Ectodermal cell (in vitro differentiated cells): ENCODE results near the gene SPOPL. TPM values are rescaled to one million over a fixed set of nuclear protein-coding genes. Genes with fewer than 3 reads are reported as not detected.
A peak's percentile ranks its signal among the peaks of the same experiment; 100 is the strongest.
"Not testable (repeated sequence)": the region's sequence is repeated elsewhere in the genome, so short reads cannot be mapped to it uniquely, and the experiment has no call there.

Experiments
- H3K27ac ChIP-seq: 2 replicates; pipeline ENCODE4 v1.7.0; 2013; ENCODE audit warnings: mild to moderate bottlenecking, low read depth, low read length; ENCODE audit not compliant: insufficient read depth, poor library complexity, severe bottlenecking
- H3K27me3 ChIP-seq: 2 replicates; pipeline ENCODE4 v1.7.0; 2013; ENCODE audit warnings: mild to moderate bottlenecking, low read length; ENCODE audit not compliant: insufficient read depth, control insufficient read depth, poor library complexity, severe bottlenecking
- H3K36me3 ChIP-seq: one replicate; pipeline ENCODE4 v1.7.0; 2013; ENCODE audit warnings: low read length; ENCODE audit not compliant: control insufficient read depth, insufficient read depth
- H3K4me1 ChIP-seq: one replicate; pipeline ENCODE4 v1.7.0; 2013; ENCODE audit warnings: low read length; ENCODE audit not compliant: control insufficient read depth, insufficient read depth
- H3K4me3 ChIP-seq: 2 replicates; pipeline ENCODE4 v1.7.0; 2013; ENCODE audit warnings: low read depth, low read length, control low read depth; ENCODE audit not compliant: insufficient read depth
- H3K9me3 ChIP-seq: 2 replicates; pipeline ENCODE4 v1.7.0; 2013; ENCODE audit warnings: mild to moderate bottlenecking, low read length, moderate library complexity; ENCODE audit not compliant: control insufficient read depth
- WGBS, 2 experiments: methylation state at CpG; one replicate each; pipeline ENCODE4 v1.1.7; 2013; ENCODE audit warnings: missing lambda C conversion rate in 2 of 2; 5-methylcytosine and 5-hydroxymethylcytosine counted together
- polyA plus RNA-seq, 4 experiments: library from polyadenylated mRNA; stranded (reverse); fragments of 50-300 nt; gene quantifications; one replicate each; pipeline ENCODE4 v1.2.3, GENCODE V29; 2013

Gene SPOPL
- polyA plus RNA-seq (2013, experiment 1 of 4) = 10.4 TPM
- polyA plus RNA-seq (2013, experiment 2 of 4) = 12.3 TPM
- polyA plus RNA-seq (2013, experiment 3 of 4) = 8.7 TPM
- 9.8 TPM for polyA plus RNA-seq (2013, experiment 4 of 4)

DNA sequence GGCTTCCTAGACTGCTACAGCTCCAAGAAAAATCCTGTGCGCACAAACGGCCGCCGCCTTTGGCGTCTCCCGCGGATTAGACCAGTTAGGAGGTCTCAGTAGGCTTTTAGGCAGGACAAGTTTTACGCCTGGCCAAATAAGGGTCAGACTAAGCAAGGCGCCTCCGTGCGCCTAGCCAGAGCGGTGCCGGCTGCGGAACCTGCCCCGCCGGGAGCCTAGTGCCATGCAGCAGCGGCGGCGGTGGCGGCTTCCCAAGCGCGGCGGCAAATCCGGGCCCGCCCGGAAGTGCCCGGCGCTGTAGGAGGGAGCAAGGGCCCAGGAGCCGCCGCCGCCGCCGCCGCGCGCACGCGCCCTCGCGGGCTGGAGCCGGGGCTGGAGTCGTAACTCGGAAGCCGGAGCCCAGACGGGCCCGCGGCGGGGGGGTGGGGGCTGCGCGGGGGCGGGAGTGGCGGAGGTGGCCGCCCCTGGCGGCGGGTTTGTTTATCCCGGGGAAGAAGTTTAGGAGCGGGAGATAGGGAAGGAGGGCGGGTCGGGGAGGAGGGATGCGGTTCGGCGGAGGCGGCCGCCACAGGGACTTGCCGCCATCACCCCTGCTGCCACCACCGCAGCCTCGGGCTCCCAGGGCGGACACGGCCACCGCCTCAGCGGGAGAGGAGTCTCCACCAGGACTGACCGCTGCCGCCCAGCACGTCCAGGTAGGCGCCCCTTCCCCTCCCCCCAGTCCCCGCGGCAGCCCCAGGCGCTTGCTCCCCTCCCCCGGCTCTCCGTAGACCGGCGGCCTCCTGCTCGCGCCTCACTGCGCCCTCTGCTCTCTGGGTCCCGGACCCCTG is at the start of gene SPOPL:
SPOPL (plus strand) TSS at position 346 of the 830 bp plus-strand sequence. CDS start 48,447 bp downstream, outside the sequence.
- Histone ChIP-seq H3K27me3 (no peaks in the 10 kb centered on the region), H3K27ac (peak within 1 kb of the TSS; percentile 78), H3K36me3 (no peaks in the 10 kb centered on the region), H3K4me3 (peak within 1 kb of the TSS; percentile 75), H3K9me3 (no peaks in the 10 kb centered on the region), H3K4me1 (peaks cover 7% of the 10 kb centered on the region)
- 1% methylated on average over 86 of the region's 86 CpGs for WGBS, 2 experiments

DNA sequence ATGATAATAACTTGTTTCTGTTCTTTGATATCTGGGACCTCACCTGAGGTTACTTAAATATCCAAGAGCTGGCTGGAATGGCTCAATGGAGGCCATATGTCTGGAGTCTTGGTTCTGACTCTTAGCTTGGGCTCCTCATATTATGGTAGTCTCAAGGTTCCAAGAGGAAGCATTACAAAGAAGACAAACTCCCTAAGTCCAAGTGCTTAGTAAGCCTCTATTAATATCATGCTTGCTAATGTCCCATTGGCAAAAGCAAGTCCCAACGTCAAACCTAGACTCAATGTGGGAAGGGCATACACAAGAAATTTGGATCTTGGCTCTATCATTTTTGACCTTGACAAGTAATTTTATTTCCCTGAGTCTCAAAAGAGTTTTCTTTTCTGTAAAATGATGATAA is 49.2 kb upstream of the SPOPL start:
- no peaks in the 10 kb centered on the region for H3K4me1 ChIP-seq
- WGBS, 2 experiments = 82 to 100% methylated on average over 1 of the region's 1 CpG
- H3K36me3 ChIP-seq = no peaks in the 10 kb centered on the region
- no peak overlapping the region for H3K27ac ChIP-seq
- no peaks in the 10 kb centered on the region for H3K9me3 ChIP-seq
- no peak overlapping the region for H3K4me3 ChIP-seq
- no peaks in the 10 kb centered on the region for H3K27me3 ChIP-seq

DNA sequence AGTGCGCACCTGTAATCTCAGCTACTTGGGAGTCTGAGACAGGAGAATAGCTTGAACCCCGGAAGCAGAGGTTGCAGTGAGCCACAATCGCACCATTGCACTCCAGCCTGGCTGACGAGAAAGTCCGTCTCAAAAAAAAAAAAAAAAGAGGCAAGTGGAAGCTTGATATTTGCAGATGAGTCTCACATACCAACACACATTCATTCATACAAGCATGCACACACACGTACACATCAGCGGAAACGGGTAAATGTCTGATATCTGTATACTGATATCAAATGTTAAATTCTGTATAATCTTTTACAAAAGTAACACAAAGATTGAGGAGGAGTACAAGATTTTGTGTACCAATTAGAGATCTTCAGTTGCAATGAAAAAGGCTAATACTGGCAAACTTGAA is 47.8 kb upstream of the SPOPL start:
- 93 to 94% methylated on average over 5 to 8 of the region's 8 CpGs for WGBS, 2 experiments
- Histone ChIP-seq H3K9me3 (no peaks in the 10 kb centered on the region), H3K27ac (no peak overlapping the region), H3K4me3 (no peak overlapping the region), H3K27me3 (no peaks in the 10 kb centered on the region), H3K4me1 (no peaks in the 10 kb centered on the region), H3K36me3 (no peaks in the 10 kb centered on the region)

DNA sequence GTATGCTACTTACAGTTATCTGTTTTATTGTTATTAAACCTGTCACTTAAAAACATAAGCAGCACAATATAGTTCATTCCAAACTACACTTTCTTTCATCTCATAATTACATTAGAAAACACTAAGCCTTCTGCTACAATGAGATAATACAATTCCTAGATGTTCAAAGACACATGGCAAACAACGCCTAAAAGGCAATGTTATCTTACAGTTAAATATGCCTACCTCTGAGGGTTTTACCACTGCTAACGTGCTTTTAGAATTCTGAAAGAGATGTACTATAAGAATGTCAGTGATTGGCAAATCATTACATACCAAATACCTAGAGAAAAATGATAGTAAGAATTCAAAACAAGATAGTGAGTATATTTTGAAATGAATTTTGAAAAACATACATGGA is 46.8 kb upstream of the SPOPL start:
- Histone ChIP-seq H3K27ac (no peak overlapping the region), H3K27me3 (no peaks in the 10 kb centered on the region), H3K36me3 (no peaks in the 10 kb centered on the region), H3K4me1 (no peaks in the 10 kb centered on the region), H3K9me3 (no peaks in the 10 kb centered on the region), H3K4me3 (no peak overlapping the region)
- 80 to 100% methylated on average over 1 of the region's 2 CpGs for WGBS, 2 experiments

DNA sequence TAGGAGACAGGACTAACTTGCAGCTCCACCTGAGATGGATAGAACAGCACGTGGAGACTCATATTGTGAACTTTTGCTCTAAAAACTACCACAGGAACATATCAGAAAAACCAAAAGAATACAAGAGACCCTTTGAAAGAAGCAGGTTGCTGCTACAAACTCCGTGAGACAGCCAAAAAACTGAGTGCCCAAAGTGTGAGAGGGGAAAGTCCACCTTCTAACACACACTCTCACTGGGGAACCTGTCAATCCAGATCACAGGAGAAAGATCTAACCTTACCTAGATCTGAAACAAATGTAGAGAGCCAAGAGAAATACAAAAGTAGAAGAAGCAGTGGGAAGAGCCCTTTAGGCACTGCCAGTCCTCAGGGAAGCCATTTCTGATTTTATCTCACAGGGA is 46.3 kb upstream of the SPOPL start:
- no peak overlapping the region for H3K27ac ChIP-seq
- H3K27me3 ChIP-seq = no peaks in the 10 kb centered on the region
- no peaks in the 10 kb centered on the region for H3K9me3 ChIP-seq
- 93 to 94% methylated on average over 2 of the region's 2 CpGs for WGBS, 2 experiments
- H3K4me3 ChIP-seq = no peak overlapping the region
- H3K4me1 ChIP-seq = no peaks in the 10 kb centered on the region
- H3K36me3 ChIP-seq = no peaks in the 10 kb centered on the region

DNA sequence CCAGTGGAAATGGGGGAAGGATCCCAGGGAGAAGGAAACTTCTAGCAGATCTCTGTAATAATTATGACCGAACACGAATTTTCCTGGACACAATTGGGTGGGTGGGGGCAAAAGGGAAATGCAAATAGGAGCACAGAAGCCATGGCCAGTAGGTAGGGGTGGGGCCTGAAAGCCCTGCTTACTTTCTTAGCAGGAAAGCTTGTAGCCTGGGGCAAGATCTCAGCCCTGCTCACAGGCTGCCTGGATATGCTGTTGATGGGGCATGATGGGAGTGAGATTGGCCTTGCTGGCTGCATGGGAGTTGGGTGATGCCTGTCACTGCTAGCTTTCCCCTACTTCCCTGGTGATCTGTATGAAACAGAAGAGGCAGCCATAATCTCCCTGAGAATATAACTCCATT is 45.9 kb upstream of the SPOPL start:
- Histone ChIP-seq H3K4me3 (no peak overlapping the region), H3K4me1 (no peaks in the 10 kb centered on the region), H3K36me3 (no peaks in the 10 kb centered on the region), H3K9me3 (no peaks in the 10 kb centered on the region), H3K27me3 (no peaks in the 10 kb centered on the region), H3K27ac (no peak overlapping the region)
- WGBS, 2 experiments = 85 to 98% methylated on average over 2 of the region's 2 CpGs

DNA sequence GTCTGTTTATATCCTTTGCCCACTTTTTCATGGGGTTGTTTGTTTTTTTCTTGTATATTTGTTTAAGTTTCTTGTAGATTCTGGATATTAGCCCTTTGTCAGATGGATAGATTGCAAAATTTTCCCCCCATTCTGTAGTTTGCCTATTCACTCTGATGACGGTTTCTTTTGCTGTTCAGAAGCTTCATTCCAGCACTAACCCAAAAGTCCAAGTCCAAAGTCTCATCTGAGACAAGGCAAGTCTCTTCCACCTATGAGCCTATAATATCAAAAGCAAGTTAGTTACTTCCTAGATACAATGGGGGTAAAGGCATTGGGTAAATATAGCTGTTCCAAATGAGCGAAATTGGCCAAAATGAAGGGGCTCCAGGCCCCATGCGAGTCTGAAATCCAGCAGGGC is 38.9 kb upstream of the SPOPL start:
- H3K27ac ChIP-seq, H3K4me1 ChIP-seq, H3K4me3 ChIP-seq, H3K27me3 ChIP-seq, H3K9me3 ChIP-seq, H3K36me3 ChIP-seq: not testable (repeated sequence)
- 88 to 93% methylated on average over 3 of the region's 3 CpGs for whole genome bisulfite sequencing, 2 experiments

DNA sequence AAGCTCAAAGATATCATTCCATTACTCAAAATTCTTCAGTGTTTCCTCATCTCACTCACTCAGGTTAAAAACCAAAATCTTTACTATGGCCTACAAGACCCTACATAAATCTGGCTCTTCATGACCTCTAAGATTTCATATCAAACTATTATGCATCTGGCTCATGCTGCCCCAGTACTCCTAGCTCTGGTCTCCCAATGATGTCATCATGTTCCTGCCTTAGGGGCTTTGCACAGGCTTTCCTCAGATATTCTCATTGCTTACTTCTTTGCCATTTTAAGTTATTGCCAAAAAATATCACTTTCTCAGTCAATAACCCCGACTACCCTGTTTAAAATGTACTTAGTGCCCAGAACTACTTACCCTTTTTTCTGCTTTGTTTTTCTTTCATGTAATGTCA is 33.0 kb upstream of the SPOPL start:
- no peaks in the 10 kb centered on the region for H3K9me3 ChIP-seq
- no peak overlapping the region for H3K27ac ChIP-seq
- no peaks in the 10 kb centered on the region for H3K36me3 ChIP-seq
- whole genome bisulfite sequencing, 2 experiments = 32 to 44% methylated on average over 1 of the region's 1 CpG
- no peaks in the 10 kb centered on the region for H3K27me3 ChIP-seq
- no peak overlapping the region for H3K4me3 ChIP-seq
- H3K4me1 ChIP-seq = no peaks in the 10 kb centered on the region

DNA sequence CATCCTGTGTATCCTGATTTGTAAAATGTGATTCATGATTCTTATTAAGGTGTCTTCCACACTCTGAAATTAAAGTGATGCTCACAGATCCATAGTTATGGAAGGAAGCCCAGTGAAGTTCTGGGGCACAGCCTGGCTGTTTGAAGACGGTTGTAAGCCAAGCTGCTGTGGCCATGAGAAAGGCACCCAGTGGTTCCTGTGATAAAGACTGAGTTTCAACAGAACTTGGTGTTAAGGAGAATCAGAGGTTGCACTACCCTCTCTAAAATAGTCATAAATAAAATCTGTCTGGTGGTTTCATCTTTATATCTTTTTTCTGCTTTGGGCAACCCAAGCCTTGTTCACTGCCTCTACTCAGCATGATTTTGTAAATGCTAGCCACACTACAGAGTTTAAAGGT is 32.2 kb upstream of the SPOPL start:
- no peaks in the 10 kb centered on the region for H3K27me3 ChIP-seq
- no peak overlapping the region for H3K4me3 ChIP-seq
- no peaks in the 10 kb centered on the region for H3K4me1 ChIP-seq
- H3K36me3 ChIP-seq = no peaks in the 10 kb centered on the region
- no peak overlapping the region for H3K27ac ChIP-seq
- H3K9me3 ChIP-seq = no peaks in the 10 kb centered on the region
- 86 to 90% methylated on average over 1 of the region's 1 CpG for WGBS, 2 experiments

DNA sequence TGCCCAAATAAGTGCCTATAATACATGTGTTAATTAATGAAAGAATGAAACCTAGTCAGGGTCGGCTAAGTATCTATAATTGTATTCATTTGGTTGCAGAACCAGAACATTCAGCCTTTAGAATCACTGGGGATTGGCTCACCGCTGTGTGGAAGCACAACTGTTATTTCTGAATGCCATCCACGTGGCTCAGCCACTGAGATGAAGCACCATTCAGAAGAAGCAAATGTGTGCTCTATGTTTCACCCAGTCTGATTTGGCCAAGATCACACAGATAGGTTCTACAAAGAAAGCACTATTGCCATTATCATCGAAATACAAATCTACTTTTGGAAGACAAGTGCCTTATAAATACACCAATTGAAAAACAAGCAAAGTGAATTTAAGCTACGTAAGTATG is 30.6 kb upstream of the SPOPL start:
- 87 to 89% methylated on average over 5 of the region's 5 CpGs for WGBS, 2 experiments
- no peaks in the 10 kb centered on the region for H3K27me3 ChIP-seq
- H3K4me1 ChIP-seq = no peaks in the 10 kb centered on the region
- H3K36me3 ChIP-seq = no peaks in the 10 kb centered on the region
- no peaks in the 10 kb centered on the region for H3K9me3 ChIP-seq
- H3K27ac ChIP-seq = no peak overlapping the region
- no peak overlapping the region for H3K4me3 ChIP-seq
